GM19043 (cell line): ENCODE data around the gene MYO10.

Source experiments
- ATAC-seq: cut with Tn5 transposase; IDR thresholded peaks from one replicate; pipeline ENCODE4 v1.9.1; 2021; ENCODE audit warnings: low read depth; ENCODE audit not compliant: unreplicated experiment

MYO10 gene

GRCh38 chr5:16918891-16919671 is 17.0 kb downstream of the MYO10 start:
- no peak for ATAC-seq

GRCh38 chr5:16918156-16918555 is 17.9 kb downstream of the MYO10 start:
- no peak for ATAC-seq

GRCh38 chr5:16916262-16916878 is 19.7 kb downstream of the MYO10 start:
- ATAC-seq = no peak

- ATAC-seq = no peak
Measured at GRCh38 chr5:16914584-16914983, 21.5 kb downstream of the MYO10 start.

GRCh38 chr5:16914108-16914435 is 22.0 kb downstream of the MYO10 start:
- ATAC-seq = no peak

GRCh38 chr5:16913187-16914107 is 22.6 kb downstream of the MYO10 start:
- no peak for ATAC-seq

GRCh38 chr5:16912080-16912479 is 24.0 kb downstream of the MYO10 start:
- no peak for ATAC-seq

- ATAC-seq = no peak
Measured at GRCh38 chr5:16909464-16909863, 26.6 kb downstream of the MYO10 start.

- ATAC-seq = no peak
Measured at GRCh38 chr5:16907270-16907669, 28.8 kb downstream of the MYO10 start.

GRCh38 chr5:16906255-16906654 is 29.8 kb downstream of the MYO10 start:
- ATAC-seq = no peak

- ATAC-seq = no peak
Measured at GRCh38 chr5:16903480-16904300, 32.4 kb downstream of the MYO10 start.

- no peak for ATAC-seq
Measured at GRCh38 chr5:16902846-16903245, 33.2 kb downstream of the MYO10 start.

GRCh38 chr5:16901021-16901644 is 35.0 kb downstream of the MYO10 start:
- ATAC-seq = no peak

- ATAC-seq = no peak
Measured at GRCh38 chr5:16899171-16899570, 36.9 kb downstream of the MYO10 start.

- no peak for ATAC-seq
Measured at GRCh38 chr5:16897800-16898199, 38.3 kb downstream of the MYO10 start.

- ATAC-seq = no peak
Measured at GRCh38 chr5:16897284-16897704, 38.8 kb downstream of the MYO10 start.

GRCh38 chr5:16896767-16897166 is 39.3 kb downstream of the MYO10 start:
- no peak for ATAC-seq

GRCh38 chr5:16894236-16895057 is 41.6 kb downstream of the MYO10 start:
- ATAC-seq = no peak

GRCh38 chr5:16891033-16891432 is 45.1 kb downstream of the MYO10 start:
- no peak for ATAC-seq
